HG03060 (cell line): ENCODE data around the gene MAPKAPK3.

Experiments used
- ATAC-seq: cut with Tn5 transposase; IDR thresholded peaks from one replicate; pipeline ENCODE4 v1.9.1; 2021; ENCODE audit warnings: low read depth, moderate number of reproducible peaks; ENCODE audit not compliant: unreplicated experiment

Gene MAPKAPK3

DNA sequence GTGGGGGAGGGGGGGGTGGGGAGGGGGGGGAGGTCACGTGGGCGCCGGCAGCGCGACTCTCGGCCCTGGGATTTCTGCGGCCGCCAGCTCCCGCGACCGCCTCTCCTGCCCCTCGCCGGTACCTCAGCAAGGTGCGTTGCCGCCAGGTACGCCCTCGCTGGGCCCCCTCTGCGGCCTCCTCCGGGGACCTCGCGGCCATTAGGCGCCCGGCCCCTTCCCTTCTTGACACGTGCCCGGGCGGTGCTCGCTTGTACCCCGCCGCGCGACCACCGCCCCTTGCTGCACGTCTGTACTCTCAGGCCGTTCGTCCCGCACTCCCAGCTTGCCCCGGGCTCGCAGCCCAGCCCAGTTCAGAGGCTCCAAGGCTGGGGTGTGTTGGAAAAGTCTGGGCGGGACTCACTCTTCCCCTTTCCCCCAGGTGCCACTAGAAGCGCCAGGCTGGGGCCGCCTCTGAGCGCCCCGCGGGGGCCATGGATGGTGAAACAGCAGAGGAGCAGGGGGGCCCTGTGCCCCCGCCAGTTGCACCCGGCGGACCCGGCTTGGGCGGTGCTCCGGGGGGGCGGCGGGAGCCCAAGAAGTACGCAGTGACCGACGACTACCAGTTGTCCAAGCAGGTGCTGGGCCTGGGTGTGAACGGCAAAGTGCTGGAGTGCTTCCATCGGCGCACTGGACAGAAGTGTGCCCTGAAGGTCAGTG lies at the start of gene MAPKAPK3:
MAPKAPK3 (plus strand) TSS at position 56 of the 696 bp plus-strand sequence; CDS start at position 471, 415 bp downstream.
- peak; percentile 1 for ATAC-seq

DNA sequence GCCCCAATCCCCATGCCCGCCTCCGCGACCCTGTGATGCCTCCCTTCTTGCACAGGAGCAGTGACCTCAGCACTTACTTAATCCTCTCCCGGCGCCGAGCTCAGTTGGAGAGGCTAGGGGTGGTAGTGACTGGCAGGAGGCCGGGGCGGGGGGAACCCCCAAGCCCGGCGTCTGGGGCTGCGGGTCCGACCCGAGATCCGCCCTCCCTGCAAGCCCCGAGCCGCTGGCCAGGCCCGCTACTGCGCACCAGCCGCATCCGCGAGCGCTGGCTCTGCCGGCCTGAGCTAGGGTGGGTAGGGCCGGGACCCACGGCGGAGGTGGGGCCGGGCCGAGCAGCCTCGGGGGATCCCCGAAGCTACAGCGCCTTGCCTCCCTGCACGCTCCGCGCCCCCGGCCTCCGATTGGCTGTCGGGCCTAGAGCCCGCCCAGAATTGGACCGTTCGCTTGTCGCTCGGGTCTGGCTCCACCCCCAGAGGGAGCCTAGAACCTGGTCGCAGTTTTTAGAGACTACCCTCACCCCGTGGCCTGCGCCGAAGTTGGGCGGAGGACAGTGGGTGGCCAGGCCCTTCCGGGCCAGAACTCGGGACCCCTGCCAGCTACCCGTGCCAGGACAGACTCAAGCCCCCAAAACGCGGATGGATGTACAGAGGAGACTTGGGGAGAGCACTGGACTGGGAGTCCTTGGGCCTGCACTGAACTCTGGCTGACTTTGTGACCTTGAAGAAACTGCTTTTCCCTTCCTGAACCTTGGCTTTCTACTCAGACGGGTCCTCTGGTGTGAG lies 49.4 kb upstream of the MAPKAPK3 start, which contains the start of gene C3orf18:
C3orf18 (minus strand) TSS at position 362 of the 782 bp plus-strand sequence. CDS start 2,048 bp downstream, outside the sequence.
- peak; percentile 80 for ATAC-seq

DNA sequence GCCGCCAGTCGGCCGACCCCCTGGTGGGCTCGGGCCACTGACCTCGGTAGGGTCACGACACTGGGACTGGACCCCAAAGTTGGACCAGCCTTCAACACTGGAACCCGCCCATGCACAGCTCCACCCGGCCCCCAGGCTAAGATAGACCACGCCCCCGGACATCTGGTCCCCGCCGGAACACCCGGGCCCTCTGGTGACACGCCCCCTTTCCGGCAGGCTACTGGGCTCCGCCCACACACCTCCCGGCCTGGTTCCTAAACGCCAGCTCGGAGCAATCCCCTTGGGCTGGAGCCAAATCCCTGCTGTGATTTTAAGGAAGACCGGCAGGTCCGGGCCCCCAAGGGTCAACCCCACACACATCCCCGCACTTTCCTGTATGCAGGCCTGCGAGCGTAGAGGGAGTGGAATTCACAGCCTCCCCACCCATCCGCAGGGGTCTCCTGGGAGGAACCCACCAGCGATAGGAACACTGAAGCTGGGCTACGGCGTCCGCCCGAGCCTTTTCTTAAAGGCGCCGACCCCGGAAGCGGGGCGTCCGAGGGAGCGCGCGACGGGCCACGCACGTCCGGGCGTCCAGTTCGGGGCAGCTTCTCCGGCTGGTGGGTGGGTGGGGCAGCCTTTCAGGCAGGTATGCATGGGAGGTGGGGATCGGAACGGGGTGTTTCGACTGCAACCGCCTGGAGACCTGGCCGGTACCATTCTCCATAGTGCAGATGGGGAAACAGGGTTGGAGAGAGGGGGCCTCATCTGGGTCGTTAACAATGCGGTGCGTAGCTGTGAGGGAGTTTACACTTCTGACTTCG lies 47.8 kb upstream of the MAPKAPK3 start, which contains the start of gene HEMK1:
HEMK1 (plus strand) TSS at position 576 of the 803 bp plus-strand sequence. CDS start 1,583 bp downstream, outside the sequence.
- ATAC-seq, result peak; percentile 38

DNA sequence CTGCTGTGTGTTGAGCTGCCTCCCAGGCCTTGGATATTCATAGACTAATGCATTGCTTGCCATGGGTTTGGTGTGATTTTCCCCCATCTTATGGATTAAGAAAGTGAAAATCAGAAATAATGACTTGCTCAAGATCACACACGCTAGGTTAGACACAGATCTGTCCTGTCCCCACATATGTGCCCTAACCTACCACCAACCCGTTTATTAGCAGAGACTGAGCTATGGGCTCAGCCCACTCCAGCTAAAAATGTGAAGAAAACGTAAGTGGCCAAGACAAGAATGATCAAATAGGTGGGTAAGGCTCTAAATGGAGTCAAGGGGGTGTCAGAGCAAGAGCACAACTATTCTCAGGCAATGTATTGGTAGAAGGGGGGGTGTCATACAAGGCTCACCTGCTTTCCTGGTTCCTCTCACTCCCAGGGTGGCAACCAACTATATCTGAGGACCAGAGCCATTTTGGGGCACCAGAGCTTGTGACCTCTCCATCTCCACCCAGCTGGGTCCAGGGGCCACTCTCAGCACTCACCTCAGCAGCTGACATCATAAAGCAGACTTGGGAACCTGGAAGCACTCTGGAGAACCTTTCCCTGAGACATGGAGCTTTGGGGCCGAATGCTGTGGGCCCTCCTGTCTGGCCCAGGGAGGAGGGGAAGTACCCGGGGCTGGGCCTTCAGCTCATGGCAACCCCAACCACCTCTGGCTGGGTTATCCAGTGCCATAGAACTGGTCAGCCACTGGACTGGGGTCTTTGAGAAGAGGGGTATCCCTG lies 46.3 kb upstream of the MAPKAPK3 start:
- no peak for ATAC-seq

DNA sequence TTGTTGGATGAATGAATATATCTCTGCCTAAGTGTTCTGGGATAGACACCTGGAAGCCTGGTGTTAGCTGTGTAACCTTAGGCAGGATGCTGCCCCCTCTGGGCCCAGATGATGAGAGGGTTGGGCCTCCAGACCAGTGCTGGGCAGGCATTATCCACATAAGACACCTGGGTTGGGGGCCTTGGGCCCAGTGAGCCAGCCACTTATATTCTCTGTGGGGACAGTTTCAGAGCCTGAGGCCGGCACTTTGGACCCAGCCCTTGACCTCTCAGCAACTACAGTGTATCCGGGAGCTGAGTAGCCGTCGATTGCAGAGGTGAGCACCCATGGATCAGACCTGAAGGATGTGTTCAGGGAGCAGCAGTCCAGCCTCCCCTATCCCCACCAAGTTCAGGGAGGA lies 45.5 kb upstream of the MAPKAPK3 start:
- no peak for ATAC-seq

DNA sequence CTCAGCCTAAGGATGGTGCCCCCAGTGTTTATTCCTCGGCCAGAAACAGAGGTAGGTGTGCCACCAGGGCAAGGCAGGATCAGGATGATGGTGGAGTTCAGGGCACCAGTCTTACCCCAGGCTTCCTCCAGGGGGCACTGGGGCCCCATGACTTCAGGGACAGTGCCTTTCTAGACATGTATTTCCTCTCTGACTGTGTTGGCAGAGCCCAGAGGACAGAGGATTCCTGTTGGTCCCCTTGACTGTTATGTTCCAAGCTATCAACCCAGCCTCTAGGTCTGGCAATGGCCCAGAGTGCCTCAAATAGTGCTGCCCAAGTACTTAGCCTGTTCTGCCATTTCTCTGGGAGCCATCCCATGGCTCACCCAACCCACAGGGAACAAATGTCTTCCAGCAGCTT lies 44.8 kb upstream of the MAPKAPK3 start:
- ATAC-seq, result no peak

DNA sequence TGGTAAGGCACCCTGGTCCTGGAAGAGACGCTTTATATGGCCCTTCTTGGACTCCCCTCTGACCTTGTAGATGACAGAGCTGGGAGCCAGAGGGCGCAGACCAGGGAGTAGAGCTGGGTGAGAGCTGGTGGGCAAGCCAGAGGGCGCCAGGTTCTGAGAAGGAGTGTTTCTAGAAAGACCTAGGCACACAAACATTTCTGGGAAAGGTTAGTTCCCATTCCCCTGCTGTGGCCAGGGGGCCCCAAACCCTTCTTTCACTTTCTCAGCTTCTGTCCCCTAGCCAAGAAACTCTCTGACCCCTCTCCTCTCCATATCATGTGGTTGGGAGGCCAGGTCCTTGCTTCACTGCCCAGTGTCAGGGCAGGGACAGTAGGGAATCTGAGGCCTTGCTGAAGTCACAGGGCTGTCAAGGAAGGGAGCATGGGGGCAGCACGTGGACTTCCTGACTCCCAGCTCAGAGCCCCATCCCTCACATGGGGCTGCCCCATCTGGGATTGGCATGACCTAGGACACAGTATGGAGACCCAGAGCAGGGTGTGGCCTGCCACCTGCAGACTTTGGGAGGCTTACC lies 44.1 kb upstream of the MAPKAPK3 start:
- no peak for ATAC-seq

DNA sequence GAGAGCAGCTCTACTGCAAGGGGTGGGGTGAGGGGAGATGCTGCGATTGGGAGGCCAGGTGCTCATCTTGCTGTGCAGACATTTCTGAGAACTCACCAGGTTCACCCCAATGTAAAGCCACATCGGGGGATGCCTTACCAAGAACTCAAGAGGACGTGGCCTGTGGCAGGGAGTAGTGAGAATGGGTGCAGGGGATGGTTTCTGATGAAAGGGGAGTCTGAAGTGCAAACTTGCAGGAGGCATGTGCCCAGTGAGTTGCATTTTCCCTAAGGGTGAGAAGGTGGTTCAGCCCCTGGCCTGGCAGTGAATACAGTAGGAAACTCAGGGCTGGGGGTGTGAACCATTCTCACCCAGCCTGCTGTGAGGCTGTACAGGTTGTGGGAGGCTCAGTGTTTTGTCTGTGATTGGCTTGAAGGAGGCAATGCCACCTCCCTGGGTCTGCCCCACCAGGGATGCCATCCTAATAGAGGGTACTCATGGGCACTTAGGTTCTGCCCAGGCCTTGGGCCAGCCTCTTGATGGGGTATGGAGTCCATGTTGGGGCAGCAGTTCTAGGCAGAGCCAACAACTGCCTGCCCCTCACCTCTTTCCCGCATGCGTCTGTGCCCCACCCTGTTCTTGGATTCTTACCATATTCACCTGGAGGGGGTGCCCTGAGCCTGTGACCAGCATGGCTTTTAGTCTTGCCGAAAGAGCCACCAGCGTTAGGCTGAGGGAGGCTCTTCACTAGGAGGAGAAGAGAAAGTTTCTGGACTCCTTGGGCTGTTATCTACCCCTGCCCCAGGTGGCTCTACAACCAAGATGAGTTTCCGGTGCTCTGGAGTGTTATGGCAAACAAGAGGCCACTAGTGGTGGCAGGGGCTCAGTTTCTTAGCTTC lies 43.1 kb upstream of the MAPKAPK3 start:
- no peak for ATAC-seq

DNA sequence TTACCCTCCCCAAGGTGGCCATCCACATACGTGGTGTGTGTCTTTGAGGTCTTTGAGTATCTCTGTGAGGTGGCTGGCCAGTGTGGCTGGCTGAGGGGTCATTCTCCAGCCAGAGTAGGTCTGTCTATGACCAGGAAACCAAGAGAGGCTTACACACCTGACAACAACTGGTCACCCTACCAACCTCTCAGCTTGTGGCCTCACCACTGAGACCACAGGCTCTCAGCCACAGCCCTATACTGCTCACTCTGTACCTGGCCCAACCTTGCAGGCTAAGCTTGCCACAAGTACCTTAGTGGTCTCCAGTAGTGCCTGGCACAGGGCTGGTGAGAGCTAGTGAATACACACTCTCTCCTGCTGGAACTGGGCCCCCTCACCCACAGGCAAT lies 42.5 kb upstream of the MAPKAPK3 start:
- ATAC-seq, result no peak

DNA sequence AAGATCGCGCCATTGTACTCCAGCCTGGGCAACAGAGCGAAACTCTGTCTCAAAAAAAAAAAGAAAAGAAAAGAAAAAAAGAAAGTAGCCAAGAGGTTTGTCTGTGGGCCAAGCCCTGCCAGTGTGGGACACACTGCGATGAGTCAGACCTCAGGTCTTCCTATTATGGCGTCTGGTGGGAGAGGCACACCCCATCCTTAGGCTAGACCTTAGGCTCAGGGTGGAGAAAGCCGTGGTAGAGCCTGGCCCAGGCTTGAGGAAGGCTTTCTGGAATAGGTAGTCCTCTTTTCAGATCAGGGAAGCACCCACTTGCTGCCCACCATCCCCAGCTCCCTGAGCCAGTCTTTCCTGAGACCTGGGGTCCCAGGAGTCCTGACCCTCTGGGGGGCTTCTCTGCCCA lies 41.6 kb upstream of the MAPKAPK3 start:
- ATAC-seq, result no peak

DNA sequence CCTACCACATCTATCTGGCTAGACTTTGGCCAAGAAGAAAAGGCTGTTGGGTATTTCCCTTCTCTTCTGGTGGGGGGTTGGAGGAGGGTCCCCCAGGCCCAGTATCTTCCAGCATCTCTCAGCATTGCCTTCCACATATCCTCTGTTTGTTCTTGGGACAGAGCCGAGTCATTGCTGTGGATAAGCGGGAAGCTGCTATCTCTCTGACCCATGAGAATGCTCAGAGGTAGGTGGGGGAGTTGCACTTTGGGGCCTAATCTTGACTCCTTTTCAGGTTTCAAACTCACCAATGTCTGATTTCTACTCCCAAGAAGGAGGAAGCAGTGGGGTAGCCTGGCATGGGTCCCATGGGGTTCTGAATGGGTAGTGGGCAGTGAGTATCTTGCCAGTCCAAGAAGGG lies 39.6 kb upstream of the MAPKAPK3 start:
- no peak for ATAC-seq

DNA sequence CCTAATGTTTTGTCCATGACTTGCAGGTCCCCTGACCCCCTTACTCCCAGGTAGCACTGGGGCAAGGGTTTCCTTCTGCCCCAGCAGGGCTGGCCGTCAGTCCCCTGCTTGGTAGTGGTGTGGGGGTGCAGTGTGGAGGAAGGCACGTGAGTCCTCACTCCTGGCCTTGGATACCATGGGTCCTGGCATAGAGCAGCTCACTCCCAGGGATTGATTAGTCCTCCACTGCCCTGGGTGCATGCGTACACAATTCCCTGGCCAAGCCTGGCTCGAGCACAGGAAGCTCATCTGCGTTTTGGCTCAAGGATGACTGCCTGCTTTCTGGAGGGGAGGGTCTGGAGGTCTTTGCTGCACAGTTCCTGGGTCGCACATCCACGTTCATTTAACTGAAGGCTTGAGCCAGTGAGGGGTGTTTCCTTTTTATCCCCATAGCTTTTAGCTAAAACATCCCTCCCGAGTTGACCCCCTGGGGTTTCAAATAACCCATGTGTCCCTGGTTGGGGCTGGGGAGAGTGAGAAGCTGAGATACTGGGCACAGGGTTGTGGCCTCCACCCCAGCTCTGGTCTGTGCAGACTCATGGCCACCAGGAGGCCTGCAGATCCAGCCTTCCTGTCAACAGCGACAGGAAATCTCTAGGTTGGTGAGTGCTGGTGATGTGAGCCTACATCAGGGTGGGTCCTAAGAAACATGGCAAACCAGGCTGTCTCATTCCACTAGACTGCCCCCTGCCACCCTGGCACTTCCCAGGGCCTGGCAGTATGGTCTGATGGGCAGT lies 36.1 kb upstream of the MAPKAPK3 start:
- no peak for ATAC-seq

DNA sequence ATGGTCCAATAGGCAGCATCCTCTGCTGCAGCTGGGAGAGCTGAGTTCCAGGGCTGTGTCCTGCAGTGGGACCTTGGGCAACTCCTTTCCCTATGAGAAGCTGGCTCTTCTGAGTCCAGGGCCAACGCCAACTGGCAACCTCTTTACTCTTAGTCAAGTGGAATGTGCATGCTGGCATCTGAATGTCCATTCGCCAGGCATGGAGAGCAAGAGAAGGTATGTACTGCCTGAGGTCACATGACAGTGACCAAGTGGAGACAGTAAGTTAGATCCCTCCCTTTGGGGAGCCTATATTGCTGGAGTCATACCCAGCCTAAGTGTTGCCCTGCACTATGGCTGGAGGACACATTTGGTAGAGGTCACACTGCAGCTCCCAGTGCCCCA lies 35.5 kb upstream of the MAPKAPK3 start:
- ATAC-seq, result no peak

DNA sequence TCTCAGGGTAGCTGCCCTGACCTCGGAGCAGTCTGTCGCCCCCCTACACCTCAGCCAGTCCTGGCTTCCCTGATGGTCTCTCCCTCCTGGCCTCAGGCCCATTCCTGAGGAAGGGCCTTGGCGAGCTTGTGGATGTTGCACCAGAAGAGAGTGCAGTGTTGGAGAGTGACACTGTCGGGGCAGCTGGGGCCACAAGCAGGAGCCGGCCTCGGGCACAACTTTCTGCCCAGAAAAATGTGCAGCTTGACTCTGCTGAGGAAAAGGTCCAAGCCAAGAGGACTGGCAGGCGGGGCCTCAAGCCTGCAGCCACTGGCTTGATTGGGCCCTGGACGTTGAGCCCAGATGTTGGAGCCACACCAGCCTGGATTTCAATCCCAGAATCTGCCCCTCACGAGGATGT lies 34.9 kb upstream of the MAPKAPK3 start:
- no peak for ATAC-seq

DNA sequence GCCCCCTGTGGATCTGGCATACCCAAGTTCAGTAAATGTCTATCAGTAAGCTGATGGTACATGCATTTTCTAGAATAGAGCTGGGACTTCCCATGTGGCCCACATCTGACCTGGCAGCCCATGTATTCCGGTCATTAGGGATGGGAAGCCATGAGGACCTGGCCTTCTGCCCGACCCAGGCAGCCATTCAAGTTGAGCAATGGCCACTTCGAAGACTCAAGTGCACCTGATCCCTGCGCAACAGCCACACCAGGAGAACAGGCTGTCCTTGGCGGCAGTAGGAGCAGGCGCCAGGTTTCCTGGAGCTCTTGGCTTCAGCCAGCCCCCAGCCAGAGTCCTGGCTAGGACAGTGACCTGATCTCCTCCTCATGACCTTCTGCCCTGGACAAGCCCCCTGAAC lies 33.1 kb upstream of the MAPKAPK3 start:
- ATAC-seq, result no peak

DNA sequence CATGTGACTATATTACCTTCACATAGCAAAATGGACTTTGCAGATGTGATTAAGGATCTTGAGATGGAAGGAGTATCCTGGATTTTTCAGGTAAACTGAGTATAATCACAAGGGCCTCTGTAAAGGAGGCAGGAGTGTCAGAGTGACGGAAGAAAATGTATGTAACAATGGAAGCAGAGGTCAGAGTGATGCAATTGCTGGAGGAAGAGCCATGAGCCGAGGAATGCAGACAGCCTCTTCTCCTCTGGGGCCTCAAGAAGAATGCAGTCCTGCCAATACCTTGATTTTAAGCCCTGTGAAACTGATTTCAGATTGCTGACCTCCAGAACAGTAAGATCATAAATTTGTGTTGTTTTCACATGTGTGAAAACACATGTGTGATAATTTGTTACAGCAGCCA lies 32.6 kb upstream of the MAPKAPK3 start:
- ATAC-seq, result no peak

DNA sequence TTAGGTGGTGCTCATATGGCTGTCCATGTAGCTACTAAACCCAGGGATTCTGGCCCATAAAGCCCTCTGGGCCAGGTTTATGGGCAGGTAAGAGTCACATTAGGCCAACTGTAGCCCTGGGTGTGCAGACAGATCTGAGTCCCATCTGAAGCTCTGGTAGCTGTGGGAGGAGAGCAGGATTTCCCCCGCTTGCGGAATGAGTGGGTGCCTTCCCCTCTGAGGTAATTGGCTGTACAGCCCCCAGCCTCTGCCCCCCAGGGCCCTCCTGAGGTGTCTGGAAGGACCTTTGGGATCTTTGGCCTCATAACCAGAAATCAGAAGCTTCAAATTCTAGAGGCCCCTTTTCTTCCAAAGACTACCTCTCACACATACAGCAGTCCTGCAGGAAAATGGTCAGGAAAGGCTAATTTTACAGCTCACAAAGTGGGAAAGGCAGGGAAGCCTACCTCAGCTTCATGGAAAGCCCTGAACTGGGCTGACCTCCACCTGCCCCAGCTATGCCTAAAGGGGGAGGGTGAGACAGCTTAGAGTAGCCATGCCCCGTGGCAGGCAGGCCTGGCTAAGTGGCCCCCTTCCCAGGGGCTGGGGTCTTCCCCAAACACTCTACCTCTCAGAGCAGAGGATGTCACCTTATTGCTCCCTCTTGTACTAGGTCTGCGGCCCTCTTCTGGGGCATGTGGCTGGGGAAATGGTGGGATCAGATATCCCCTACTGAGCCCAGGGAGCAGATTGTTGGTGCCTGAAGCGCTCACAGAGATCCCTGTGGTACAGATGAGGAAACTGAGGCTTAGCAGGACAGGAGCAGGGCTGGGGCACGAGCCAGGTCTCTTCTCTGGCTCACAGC lies 30.8 kb upstream of the MAPKAPK3 start:
- no peak for ATAC-seq

DNA sequence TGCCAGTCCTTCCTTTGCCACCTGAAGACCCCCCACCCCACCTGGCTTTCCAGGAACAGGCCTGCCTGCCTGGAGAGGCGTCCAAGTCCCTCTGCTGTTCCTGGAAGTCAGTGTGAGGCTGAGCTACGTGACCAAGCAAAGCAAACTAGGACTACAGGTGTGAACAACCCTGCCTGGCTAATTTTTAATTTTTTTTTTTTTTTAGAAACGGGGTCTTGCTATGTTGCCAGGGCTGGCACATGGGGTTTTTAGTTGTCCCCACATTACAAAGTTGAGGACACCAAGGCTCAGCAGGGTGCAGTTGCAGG lies 30.2 kb upstream of the MAPKAPK3 start:
- no peak for ATAC-seq
